Measurements from ENCODE around the gene VEGFC.

VEGFC gene

DNA sequence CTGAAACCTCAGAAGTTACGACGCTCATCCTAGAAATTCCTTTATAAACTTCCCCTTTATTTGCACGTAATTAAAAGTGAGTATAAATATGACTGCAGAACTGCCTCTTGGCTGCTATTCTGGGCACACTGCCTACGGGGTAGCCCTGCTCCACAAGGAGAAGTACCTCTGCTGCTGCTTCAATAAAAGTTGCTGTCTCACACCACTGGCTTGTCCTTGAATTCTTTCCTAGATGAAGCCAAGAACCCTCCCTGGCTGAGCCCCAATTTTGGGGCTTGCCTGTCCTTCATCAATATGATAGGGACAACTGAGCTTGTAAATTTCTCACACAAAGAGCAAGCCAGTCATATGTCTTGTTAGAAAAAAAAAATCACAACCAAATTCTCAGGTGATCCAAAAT lies 115.8 kb downstream of the VEGFC start:
- DNase-seq = no peak

DNA sequence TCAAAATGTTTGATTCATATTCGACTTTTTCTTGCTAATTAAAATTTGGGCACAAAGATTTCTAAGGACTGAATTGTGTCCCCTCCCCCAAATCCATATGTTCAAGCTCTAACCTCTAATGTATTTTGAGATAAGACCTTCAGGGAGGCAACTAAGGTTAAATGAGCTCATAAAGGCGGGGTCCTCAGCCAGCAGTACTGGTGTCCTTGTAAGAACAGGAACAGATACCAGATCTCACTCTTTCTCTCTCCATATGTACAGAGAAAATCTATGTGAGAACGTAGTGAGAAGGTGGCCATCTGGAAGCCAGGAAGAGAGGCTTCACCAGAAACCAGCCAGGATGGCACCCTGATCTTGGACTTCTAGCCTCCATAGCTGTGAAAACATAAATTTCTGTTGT lies 116.9 kb downstream of the VEGFC start:
- DNase-seq = no peak

DNA sequence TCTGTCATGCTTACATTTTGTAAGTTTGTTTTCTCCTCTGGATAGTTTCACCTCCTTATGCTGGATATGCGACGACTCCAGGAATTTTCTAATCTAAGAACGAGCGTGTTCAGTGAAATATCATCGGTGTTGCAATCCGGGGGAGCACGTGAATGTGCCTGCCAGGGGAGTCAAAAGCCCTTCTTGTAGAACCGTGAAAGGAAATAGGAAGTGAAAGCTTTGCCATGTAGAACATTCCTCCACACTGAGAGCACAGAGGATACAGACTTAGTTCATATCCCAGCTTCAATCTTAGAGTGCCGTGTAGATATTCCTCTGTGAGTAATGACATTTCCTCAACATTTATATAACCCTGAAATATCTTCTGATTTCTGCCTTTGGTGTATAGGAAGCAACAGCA lies 121.2 kb downstream of the VEGFC start:
- no peak for DNase-seq

DNA sequence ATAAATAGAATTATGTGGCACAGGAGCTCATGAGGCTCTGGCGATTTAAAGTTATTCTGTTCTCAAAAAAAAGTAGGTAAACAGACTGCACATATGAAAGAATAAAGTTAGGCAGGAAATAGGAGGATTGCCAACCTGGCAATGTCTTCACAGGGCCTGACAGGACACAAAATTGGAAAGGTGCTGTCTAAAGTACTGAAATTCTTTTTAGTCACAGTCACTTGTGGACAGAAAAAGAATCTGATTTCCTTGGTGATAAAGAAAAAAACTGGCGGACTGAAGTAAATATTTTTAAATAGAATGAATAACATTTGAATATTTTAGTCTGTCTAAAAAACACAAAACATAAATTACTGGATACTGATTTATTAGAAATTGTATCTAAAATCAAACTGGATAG lies 124.4 kb downstream of the VEGFC start:
- no peak for DNase-seq

DNA sequence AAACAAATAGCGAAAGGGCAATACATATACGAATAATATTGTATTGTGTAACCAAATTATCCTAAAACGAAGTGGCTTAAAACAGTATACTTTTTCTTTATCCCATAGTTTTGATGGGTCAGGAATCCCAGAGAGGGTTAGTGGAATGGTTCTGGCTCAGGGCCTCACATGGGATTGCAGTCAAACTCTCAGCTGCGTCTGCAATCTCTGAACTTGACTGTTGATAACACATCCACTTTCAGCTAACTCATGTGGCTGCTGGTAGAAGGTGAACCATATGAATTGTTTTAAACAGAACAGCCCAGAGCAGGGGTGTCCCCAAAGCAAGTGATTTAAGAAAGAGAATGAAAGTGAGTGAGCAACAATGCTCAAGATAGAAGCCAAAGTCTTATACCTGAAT lies 127.8 kb downstream of the VEGFC start:
- DNase-seq = no peak

DNA sequence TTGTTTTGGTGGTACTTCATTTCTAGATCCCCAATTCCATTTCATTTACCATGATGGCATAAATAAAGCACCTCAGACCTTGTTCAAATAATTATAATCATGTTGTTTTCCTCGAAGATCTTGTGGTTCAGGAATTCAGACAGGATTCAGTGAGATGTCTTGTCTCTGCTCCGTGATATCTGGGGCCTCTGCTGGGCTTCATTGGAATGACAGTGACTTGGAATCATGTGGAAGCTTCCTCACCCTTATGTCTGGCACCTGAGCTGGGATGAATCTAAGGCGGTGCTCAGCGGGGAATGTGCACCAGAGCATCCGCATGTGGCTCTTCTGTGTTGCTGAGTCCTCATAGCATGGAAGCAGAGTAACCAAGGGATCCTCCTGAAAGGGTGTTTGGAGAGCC lies 132.2 kb downstream of the VEGFC start:
- no peak for DNase-seq

DNA sequence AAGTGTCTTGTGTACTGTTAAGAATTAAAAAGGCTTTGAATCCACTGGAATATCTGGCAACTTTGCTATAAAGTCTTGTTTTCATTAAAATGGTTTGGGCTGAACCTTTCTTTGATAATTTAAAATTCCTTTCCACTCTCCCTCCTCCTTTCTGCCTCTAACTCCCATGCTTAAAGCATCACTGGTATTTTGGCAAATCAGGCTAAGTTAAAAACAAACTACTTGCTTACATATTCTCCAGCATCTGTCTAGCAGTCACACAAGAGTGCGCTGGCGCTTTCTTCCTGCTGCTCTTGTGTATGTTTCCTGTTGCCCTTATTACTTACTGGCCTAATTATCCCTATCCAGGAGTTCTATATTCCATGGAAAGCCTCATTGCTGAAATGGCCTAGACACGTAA lies 136.6 kb downstream of the VEGFC start:
- DNase-seq = no peak

DNA sequence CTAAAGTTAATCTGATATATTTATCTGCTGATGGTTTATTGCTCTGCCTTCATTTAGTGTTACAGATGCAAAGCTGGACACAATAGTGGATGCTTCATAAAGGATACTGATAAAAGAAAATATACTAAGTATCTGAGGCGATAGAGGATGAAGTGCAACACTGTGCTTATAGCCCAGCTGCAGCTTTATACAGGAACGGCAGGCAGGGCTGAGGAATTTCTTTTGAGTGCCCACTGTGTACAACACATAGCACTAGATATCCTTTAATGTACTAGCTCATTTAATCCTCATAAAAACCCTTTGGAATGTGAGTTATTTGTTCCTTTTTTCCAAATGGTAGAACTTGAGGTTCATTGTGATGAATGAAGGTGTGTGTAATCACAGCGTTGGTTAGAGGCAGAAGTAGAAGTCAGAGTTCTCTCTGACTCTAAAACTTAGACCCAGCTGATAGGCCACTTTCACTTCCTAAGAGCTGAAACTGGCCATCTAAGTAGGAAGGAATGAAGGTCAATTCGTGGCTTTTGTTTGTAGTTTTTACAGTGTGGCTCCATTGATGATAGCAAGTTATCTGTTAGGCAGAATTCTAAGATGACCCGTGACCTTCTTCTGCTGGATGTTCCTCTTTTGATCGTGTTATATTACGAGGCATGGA lies 138.0 kb downstream of the VEGFC start:
- no peak for DNase-seq

DNA sequence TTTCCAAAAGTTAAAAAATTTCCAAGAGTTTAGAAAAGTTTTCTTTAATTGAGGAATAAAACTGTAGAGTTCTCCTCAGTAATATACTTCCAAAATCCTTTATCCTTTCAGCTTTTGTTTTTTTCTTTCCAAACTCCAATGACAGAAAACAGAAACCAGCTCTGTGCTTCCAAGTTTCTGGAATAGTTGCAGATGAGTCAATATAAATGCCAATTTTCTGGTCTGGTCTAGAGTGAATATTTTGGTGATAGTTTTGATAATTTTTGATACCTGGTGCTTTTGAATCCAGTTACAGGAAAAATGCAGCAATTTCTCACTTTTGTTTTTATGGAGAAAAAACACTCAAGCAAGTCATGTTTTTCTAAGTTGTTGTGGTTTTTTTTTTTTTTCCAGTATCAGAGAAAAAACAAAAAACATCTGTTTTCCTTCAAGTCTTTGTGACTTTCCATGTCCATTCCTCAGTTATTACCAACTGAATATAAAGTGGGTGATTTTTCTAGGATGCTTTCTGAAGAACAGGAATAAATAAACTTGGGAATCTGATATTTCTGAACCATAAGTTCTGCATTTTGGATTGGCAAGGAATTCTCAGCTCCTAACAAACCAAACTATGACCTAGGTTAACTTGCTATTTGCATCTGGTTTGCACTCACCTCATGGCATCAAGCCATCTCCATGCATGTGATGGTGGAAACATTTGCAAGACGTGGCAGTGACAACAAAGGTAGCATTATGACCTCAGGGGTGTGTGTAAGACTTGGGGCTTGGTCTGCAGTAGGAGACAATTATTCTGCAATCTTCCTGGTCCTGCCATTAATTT lies 139.1 kb downstream of the VEGFC start:
- no peak for DNase-seq

DNA sequence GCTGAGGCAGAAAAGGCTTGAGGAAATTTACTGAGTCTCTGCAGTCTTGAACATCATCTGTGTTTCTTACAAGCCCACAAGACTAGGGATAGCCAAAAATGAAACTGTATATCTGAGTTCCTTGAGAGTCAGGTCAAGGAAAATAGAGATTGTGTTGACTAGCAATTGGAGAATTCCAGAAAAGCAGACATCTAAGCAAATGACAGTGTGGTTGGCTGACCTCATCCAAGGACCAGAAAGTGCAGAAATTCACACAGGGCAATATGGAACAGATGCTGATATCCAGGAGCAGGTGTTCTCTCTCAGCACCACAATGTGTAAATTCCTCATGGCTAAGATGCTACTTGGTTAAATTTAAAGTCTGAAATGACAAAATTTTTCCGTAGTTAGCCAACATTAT lies 146.4 kb downstream of the VEGFC start:
- no peak for DNase-seq

DNA sequence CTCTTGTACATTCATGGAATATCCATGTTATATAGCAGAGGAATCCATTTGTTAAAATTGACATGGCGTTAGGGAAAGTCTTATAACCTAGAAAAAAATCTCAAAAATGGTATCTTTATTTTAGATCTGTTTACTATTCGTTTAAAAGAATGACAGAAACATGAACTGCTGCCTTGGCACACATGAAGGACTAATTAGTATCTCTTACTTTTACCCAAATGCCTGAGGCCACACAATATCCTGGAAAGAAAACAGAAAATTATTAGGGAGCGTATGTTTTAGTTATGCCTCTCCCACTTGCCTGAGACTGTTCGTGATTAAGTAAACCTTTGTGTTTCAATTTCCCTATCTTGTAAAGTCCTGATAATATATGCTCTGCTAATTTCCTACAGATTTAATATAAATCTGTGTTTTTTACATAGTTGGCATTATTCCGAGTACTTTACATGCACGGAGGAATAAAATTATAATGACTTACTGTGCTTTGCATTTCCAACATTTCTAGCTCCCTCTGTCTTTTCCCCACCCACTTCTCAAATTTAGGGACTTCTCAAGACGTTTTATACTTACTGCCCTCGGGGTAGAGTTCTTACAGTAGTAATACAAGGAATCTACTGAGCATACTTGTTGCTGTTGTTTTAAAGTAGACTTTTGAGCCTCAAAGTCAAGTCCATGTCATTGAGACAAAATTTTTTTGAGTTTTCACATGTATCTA lies 147.3 kb downstream of the VEGFC start:
- DNase-seq = no peak

DNA sequence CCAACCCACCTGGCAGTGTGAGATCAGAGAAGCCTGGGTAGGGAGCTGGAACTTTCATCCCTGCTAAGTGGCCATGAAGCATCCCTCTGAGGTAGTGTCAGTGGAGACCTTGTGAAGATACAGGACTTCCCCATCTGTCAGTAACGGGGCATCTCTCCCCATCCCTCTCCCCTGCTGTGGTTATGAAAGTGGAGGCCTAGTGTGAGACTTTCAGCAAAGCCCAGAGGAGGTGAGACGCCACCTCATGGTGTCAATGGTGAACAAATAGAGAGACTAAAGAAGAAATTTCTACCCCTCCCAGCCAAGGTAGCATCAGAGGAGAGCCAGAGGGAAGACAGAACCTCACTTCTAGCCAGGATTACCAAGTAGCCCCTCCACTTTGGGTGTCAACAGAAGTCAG lies 150.2 kb downstream of the VEGFC start:
- no peak for DNase-seq

DNA sequence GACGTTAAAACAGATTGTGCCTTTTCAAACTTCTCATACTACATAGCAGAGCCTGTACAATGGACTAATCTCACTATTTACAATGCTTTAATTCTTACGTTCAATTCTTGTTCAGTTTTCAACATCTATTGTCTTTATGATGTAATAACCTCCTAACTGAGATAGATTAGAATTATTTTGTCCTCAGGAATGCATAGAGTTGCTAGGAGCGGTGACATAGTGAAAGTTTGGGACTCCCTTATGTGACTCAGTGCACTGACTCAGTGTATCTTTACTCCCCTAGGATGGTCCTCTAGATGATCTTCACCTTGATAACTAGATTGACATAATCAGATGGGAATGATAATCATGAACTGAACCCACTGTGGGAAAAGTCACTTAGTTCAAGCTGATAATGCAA lies 151.5 kb downstream of the VEGFC start:
- peak; percentile 62 for DNase-seq

DNA sequence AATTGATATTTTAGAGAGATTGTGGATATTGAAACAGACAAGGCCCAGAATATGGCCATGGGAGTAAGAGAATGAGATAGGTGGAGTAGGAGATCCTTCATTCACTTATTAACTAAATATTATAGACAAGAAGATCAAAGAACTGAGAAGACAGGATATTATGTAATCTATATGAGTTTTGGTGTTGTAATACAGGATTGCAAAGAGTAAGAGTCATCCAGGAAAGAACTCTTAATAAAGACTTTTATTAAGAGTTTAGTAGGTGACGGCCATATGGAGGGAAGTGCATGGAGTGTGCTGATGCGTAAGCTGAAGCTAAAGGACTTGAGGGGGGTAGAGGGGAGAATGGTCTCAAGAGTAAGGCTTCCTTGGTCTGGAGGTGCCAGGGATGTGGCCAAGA lies 153.7 kb downstream of the VEGFC start:
- DNase-seq = no peak

DNA sequence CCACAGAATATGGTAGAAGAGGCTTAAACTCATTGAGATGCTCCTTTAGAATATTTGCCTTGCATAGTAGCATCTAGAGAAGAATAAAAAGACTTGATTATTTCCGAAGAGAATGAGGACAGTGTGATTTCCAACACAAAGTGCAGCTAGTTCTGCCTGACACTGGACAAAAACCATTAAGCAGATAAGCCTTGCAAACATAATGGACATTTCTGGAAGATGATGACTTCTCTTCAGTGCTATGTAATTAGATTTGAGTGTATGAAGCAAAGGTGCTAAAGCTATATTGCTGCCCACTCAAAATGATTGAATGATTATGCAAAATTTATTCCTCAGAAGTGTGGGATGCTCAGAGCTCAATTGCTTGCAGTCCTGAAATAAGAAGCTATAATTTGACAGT lies 156.4 kb downstream of the VEGFC start:
- no peak for DNase-seq

DNA sequence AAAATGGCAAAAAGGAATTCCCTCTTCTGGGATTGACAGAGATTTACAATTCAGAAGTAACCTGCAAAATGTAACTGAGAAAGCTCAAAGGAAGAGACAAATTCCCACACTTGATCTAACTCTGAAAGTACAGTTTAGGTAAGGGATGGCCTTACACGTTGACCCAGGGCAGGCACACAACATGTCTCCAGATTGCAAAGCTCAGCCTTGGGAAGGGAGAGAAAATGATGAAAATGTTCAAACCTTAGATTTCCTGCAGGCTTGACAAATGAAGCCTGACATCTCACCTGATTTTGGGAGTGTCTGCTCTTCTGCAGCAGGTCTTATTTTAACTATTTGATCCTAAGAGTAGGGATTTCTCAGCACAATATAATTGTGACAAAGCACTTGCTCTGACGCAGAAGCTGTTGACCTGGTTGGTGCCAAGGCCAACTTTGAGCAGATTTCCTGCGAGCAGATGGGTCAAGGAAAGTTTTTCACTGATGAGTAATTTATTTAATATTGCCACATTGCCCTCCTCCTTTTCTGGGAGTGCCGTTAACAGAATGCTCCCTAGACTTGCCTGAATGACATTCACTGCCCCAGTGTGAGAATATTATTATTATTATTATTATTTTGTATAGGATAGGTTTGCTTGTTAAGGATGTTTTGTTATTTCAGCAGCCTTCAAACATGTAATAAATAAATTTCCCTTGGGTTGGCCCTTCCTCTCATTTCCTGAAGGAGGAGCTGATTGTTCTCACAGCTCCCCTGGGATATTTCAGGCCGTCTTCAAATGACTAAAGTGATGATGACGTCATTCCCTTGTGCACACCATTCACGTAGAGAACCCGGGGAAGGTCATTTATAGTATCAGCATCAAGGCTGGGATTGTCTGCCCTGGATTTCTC lies 157.1 kb downstream of the VEGFC start:
- DNase-seq = peak; percentile 66
